ENCODE data around the gene RNF157.
"Not testable (repeated sequence)": the region's sequence is repeated elsewhere in the genome, so short reads cannot be mapped to it uniquely, and the experiment has no call there.

Gene RNF157

GRCh38 chr17:76186774-76187173, 53.5 kb downstream of the RNF157 start:
- DNase-seq: not testable (repeated sequence)

DNA sequence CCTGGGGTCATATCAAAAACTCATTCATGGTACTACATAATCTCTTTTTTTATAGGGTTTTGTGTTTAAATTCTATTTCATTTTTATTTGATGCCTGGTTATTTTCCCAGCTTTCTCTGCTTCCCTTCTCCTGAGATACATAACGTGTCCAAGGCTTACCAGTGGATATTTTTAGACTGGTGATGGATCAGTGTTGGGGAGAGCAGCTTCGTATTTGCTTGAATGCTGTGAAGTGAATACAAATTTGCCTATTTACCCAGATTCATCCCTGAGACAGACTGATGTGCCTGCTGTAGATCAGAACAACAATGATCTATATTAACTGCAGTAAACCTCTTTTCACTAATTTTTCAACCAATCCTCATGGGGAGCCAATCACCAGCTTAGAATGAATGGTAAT, 56.0 kb downstream of the RNF157 start:
- no peak for DNase-seq

DNA sequence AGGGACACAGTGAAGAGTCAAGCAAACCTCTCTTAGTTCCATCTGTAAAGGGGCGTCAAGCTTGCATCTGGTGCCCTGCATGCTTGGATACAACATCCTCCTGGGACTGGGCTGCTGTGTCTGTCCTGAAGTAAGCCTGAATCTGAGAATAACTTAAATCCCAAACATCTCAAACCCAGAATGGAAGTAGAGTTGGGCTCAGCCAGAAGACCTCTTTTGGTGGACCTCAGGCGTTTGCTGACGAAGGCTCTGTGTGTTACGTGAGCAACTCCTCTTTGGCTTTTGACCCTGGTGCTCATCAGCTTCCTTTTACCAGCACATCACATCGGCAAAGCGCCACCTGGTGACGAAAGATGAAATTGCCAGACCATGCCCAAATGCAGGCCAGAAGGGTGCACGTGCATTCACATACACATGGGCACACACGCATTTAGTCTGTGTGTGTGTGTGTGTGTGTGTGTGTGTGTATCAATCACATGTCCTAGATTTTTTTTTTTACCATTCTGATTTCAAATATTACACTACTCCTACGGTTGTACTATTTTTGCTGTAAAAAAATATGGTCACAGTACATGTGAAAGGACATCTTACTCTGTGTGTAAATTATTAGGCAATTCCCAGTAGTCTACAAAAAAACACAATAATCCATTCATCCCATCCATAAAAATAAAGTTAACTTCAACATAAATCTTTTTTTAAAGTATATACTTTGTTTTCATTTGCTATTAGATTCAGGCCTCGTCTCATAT, 58.1 kb downstream of the RNF157 start:
- DNase-seq: peak; percentile 94 to 95

- DNase-seq: peak; percentile 71 to 76
Measured at GRCh38 chr17:76179496-76180467, 60.5 kb downstream of the RNF157 start.

DNA sequence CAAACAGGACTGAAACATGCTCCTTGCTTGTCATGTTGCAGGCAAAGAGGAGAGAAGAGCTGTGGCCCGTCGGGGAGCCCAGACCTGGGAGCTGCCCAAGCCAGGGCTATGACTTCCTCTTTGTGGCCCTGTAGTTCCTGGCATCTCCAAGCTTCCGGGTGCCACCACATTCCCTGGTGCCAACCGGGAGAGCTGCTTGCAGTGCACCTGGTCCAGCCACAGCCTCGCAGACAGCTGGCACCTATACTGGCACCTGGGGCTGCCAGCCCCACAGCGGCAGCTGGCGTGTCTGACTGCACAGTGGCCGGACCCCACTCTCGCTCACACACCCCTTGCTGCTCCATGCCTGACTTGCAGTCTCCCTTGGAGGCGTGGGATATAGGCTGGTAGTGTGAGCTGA, 62.2 kb downstream of the RNF157 start:
- no peak for DNase-seq

DNA sequence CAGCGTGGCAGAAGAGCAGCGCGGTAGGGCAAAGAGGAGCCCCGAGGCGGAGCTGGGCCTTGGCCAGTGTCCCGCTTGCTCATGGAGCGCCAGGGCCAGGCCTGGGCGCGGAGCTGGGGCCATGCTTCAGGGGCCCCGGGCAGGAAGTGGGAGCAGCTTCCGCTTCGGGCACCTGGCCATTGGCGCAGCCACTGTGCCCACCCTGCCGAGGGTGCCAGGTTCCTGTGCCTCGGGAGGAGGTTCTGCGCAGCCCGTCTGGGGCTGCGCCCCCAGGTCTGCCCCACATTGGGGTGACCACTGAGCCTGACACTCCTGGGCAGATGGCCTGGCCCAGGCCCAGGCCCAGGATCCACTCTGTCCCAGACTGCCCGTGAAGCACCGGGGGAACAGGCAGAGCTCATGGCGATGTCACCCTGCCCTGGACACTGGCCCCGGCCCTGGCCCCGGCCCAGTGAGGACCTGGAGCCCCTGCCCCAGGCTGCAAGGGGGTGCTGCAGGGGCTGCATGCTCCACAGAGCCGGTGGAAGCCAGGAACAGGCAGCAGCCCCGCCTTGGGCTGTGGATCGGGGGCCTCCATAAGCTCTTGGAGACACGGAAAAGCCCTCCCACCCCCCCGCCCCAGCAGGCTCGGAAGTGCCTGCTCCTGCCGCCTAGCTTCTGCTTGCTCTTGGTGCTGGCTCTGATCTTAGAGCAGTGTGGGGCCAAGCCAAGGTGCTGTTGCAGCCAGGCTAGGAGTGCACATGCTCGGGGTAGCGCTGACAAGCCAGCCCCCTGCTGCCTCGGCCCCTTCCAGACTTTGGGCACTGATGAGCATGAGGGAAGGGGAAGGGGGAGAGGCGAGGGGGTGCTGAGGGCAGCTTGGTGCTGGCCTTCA, 63.4 kb downstream of the RNF157 start:
- DNase-seq: no peak

DNA sequence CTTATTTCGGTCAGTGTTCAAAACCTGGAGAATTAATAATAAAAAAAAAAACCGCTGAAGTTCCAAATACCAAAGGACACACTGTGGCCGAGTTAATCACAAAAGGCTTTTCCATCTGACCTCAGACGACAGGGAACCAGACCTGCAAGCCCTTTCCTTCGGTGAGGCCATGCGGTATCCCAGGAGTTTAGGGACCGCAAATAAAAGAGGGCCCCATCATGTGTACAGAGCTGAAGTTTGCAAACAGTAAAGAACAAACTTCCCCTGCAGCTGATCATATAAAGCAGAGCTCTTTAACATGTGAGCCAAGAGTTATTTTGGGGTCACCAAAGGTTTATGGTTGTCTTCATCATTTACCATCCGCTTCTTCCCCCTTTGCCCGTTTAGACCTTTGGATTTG, 66.3 kb downstream of the RNF157 start:
- no peak for DNase-seq

GRCh38 chr17:76173474-76173873, 66.8 kb downstream of the RNF157 start:
- DNase-seq: no peak

- no peak for DNase-seq
Measured at GRCh38 chr17:76171706-76172105, 68.6 kb downstream of the RNF157 start.

DNA sequence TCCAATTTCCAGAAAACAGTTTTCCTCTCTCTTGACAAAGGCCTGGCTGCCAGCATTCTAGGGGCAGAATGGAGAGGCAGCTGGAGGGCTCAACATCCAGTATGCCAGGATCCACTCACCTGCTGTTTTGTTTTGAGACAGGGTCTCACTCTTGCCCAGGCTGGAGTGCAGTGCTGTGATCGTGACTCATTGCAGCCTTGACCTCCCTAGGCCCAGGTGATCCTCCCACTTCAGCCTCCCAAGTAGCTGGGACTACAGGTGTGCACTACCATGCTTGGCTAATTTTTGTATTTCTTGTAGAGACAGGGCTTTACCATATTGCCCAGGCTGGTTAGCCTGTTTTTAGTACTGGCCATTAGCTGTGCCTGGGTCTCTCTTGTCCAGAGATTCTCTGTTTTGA, 70.2 kb downstream of the RNF157 start:
- no peak for DNase-seq

- no peak for DNase-seq
Measured at GRCh38 chr17:76166906-76167305, 73.4 kb downstream of the RNF157 start.

- no peak for DNase-seq
Measured at GRCh38 chr17:76166168-76166567, 74.1 kb downstream of the RNF157 start.

DNA sequence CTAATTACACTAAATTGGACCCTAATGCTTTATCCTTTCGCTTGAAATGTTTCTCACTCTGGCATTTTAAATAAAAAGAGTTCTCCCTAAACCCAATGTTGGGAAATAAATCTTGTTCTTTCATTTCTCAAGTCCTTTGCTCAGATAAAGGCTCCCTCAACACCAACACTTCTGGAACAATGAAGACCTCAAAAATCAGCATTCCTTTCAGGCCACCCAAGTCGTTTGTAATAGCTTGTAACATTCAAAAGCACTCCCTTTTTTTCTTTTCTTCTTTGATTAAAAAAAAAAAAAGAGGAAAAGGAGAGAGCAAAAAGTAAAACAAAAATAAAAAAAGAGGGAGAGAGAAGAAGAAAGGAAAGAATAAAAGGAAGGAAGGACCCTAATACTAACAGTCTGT, 76.0 kb downstream of the RNF157 start:
- no peak for DNase-seq

DNA sequence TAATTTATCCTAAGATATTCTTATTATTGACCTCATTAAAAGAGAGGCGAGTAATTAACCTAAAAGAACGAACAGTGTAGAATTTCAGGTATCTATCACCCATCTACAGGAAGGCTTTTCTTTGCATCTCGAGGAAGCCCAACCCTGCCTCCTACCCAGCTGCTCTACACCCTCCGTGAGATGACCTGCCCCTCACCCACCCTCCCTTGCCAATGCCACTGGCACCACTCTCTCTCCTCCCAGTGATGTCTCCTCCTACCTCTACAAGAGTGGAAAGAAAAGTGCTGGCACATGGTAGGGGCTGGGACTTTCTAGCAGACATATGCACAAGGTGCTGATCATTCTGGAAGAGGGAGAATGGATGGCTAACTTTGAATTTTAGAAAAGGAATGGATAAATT, 76.4 kb downstream of the RNF157 start:
- no peak for DNase-seq

DNA sequence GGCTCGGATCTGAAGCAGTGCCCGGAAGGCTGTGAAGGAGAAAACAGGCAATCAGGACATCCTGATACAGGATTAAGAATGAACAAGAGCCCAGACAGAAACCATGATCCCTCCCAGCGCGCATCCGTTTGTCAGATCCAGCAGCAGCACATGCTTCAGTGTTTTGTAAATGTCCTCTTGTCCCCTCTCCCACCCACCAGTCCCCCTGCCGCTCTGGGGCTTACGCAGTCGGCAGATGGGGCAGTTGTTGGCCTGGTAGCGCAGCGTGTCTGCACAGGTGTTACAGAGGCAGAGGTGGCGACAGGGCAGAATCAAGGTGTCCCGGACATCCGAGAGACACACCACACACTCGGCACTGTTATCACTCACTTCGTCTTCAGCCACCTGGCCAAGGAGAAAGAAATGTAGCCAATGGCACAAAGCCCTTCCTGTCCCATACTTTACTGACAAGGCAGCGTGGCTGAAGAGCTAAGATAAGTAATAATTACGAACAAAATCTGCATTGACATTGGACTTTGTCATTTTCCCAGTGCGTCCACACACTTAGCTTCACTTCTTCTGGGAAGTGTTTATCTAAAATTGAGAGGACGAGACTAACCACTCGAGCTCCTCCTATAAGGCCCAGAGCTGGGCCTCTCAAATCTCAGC, 78.5 kb downstream of the RNF157 start:
- DNase-seq: no peak

DNA sequence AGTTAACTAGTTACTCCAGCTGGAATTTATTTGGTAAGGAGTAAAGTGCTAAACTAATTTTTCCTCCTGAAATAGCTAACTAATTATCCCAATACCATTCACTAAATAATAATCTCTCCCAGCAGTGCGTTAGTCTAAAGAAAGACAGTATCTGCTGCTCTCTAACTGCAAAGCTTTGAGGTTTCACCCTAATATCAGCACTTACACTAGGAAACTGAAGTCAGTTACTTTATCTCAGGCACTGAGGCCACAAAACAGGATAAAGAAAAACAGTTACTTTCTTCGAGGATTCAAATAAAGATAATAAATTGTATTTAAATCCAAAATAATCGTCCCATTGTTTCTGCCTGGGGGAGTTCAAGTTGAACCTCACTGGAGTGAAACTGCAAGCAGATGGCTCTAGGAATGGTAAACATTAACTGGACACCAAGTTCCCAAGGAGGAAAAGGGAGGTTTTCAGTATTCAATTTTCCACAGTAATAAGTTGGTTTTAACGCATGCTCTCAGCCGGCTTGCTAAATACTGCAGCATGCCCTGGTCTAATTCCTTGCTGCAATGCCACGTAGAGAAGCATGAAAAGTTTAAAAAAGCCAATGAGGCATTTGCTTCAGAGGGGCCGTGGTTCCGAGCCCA, 79.3 kb downstream of the RNF157 start:
- DNase-seq: no peak

DNA sequence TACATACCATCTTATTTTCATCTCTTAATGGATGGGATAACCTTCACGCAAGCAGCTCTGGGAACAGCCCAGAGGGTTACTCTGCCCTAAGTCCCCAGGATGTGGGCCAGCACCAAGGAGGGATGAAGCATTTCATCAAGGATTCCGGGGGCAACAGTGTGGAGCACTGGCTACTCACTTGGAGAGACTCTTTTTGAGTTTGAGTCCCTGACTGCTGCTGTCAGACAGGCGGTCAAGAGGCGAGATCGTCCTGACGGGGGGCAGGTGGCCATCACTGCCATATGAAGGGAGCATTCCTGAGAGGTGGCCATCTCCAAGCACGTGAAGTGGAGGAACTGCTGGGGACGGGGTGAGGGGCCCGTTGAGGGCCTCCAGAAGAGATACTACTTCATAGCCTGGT, 81.1 kb downstream of the RNF157 start:
- no peak for DNase-seq

DNA sequence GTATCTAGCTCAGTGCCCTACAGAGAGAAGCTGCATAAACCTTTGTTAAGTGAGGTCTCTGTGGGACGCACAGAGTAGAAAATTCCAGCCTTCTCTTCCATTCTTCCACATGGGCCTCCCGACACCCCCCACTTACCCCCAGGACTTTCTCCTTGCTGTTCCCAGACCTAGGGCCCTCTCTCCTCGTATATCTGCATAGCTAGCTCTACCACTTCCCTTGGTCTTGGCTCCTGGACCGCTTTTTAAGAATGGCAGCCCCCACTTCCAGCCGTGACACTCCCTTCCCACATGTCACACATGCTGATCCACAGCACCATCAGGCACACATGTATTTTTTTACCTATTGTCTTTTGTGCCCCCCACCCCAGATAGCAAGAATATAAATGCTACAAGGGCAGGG, 82.5 kb downstream of the RNF157 start:
- no peak for DNase-seq

- no peak for DNase-seq
Measured at GRCh38 chr17:76156662-76156991, 83.7 kb downstream of the RNF157 start.

- DNase-seq: no peak
Measured at GRCh38 chr17:76155988-76156661, 84.2 kb downstream of the RNF157 start.

Data from AML-193 (cell line).